ENCODE measurements around the gene PARD3. TPM values are rescaled to one million over a fixed set of nuclear protein-coding genes. Genes with fewer than 3 reads are reported as not detected.

Gene PARD3
- total and polyA plus RNA-seq, 2 donors (not counting 3 experiments of a cell fraction or from before 2014, with no cell fraction given), result 7.3 to 24.1 TPM

DNA sequence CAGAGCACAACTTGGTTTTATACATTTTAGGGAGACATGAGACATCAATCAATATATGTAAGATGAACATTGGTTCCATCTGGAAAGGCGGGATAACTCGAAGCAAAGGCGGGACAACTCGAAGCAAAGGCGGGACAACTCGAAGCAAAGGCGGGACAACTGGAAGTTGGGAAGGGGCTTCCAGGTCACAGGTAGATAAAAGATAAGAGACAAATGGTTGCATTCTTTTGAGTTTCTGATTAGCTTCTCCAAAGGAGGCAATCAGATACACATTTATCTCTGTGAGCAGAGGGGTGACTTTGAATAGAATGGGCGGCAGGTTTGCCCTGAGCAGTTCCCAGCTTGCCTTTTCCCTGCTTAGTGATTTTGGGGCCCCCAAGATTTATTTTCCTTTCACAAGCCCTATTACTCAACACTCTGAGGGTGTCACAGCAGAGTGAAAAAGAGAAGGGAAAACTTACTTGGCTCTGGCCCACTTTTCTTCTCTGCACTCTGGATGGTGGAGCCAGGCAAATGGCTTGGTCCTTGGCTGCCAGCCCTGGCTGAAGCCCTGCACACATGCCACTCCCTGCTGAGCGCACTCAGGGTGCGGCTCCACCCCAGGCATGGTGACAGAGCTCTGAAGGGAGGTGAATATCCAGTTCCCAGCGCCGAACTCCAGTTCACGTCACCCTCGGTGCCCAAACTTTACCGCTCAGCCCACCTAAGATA is 46.7 kb downstream of the PARD3 start:
- peaks cover 11% of the 10 kb centered on the region for H4K20me1 ChIP-seq (replicated peaks; ENCODE audit: control insufficient read depth, extremely low read depth, insufficient read depth, low read length)
- H3K79me2 ChIP-seq (ENCODE audit: control insufficient read depth, insufficient read depth, low read length), result peaks cover 11% of the 10 kb centered on the region
- H3K9ac ChIP-seq (replicated peaks; ENCODE audit: extremely low read depth, insufficient read depth, low read length), result no peak overlapping the region
- H3K36me3 ChIP-seq (ENCODE audit: control insufficient read depth in 2 of 2, extremely low read depth in 1 of 2, insufficient read depth in 2 of 2, low read length in 2 of 2), result no peaks in the 10 kb centered on the region
- H3K27ac ChIP-seq (ENCODE audit: insufficient read depth, low read depth, low read length), result no peak overlapping the region
- DNase-seq (ENCODE audit: low read depth, low spot score) (no peak), FAIRE-seq (no peak)
- CTCF ChIA-PET, result interaction anchor here (1.5 kb wide), 1 partner anchor 12 kb away, joined by 5 read pairs; no protein-coding TSS in a partner anchor
- no peak overlapping the region for H3K4me2 ChIP-seq (ENCODE audit: insufficient read depth, low read length)
- no peak overlapping the region for H3K4me3 ChIP-seq (replicated peaks in 1 of 3; ENCODE audit: insufficient read depth in 1 of 3, low read depth in 1 of 3, low read length in 3 of 3)
- peaks cover 7% of the 10 kb centered on the region for H3K4me1 ChIP-seq (ENCODE audit: control insufficient read depth, extremely low read depth, insufficient read depth, low read length)
- intact Hi-C loops (cut with micrococcal nuclease) (no loop called here), dilution Hi-C loops (cut with MboI; ENCODE audit: extremely low pct_ligation_motif_present, low sequenced_read_pairs) (no loop called here)
- TF ChIP-seq POLR2A (IDR thresholded peaks at IDR 0.05; ENCODE audit: low read depth, low read length) (no peak), FOS (IDR thresholded peaks at IDR 0.05; ENCODE audit: borderline replicate concordance, insufficient read depth, low read length) (no peak), EZH2 (IDR thresholded peaks at IDR 0.05; ENCODE audit: borderline replicate concordance, low read depth, low read length, severe bottlenecking) (no peak), POLR2AphosphoS5 (IDR thresholded peaks at IDR 0.05; ENCODE audit: insufficient read depth, low read depth, low read length) (no peak), MYC (IDR thresholded peaks at IDR 0.05; ENCODE audit: low read depth, low read length) (no peak), JUN (IDR thresholded peaks at IDR 0.05; ENCODE audit: borderline replicate concordance, insufficient read depth, insufficient read length, low read depth) (no peak), GATA2 (IDR thresholded peaks at IDR 0.05; ENCODE audit: insufficient read depth, insufficient read length, low read depth, low read length) (no peak)
- TF ChIP-seq, protein P1, sequence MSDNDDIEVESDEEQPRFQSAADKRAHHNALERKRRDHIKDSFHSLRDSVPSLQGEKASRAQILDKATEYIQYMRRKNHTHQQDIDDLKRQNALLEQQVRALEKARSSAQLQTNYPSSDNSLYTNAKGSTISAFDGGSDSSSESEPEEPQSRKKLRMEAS (IDR thresholded peaks at IDR 0.05; ENCODE audit: insufficient read depth, insufficient read length), result no peak
- TF ChIP-seq, protein P2, sequence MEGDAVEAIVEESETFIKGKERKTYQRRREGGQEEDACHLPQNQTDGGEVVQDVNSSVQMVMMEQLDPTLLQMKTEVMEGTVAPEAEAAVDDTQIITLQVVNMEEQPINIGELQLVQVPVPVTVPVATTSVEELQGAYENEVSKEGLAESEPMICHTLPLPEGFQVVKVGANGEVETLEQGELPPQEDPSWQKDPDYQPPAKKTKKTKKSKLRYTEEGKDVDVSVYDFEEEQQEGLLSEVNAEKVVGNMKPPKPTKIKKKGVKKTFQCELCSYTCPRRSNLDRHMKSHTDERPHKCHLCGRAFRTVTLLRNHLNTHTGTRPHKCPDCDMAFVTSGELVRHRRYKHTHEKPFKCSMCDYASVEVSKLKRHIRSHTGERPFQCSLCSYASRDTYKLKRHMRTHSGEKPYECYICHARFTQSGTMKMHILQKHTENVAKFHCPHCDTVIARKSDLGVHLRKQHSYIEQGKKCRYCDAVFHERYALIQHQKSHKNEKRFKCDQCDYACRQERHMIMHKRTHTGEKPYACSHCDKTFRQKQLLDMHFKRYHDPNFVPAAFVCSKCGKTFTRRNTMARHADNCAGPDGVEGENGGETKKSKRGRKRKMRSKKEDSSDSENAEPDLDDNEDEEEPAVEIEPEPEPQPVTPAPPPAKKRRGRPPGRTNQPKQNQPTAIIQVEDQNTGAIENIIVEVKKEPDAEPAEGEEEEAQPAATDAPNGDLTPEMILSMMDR (IDR thresholded peaks at IDR 0.05; ENCODE audit: extremely low read depth in 1 of 2, insufficient read depth in 1 of 2, low read depth in 1 of 2, low read length in 2 of 2), result no peak
- H3K9me3 ChIP-seq (replicated peaks; ENCODE audit: control insufficient read depth, insufficient read depth, low read length), result no peaks in the 10 kb centered on the region
- no peaks in the 10 kb centered on the region for H3K9me1 ChIP-seq (replicated peaks; ENCODE audit: control insufficient read depth, extremely low read depth, insufficient read depth, low read length)
- no peaks in the 10 kb centered on the region for H3K27me3 ChIP-seq (ENCODE audit: control insufficient read depth in 2 of 2, insufficient read depth in 2 of 2, low read length in 2 of 2)
- no TSS peak for BruUV-seq (replicated peaks)
- H2AFZ ChIP-seq (ENCODE audit: low read depth, low read length), result no peak overlapping the region
- POLR2A ChIA-PET, result no interaction called here
